Psoas muscle (tissue), 8 donors: ENCODE measurements around the gene CCP110. TPM values are rescaled to one million over a fixed set of nuclear protein-coding genes. Genes with fewer than 3 reads are reported as not detected.

Experiments
- ATAC-seq, 4 donors: fragments of 200-7000 bp; cut with Tn5 transposase; one replicate each; pipeline ENCODE4 v1.9.1; 2020; ENCODE audit warnings: moderate library complexity in 3 of 4, mild to moderate bottlenecking in 2 of 4
- DNase-seq, 2 donors: peaks; one replicate each; pipeline ENCODE4 v3.0.0-alpha.2; 2020
- H3K27ac ChIP-seq: fragments of 200-600 bp; one replicate; pipeline ENCODE4 v1.8.0; 2022
- H3K27me3 ChIP-seq, 3 donors: fragments of 200-600 bp in 1 of 3; one replicate each; pipeline versions ENCODE4 v1.6.1 to v1.8.0; 2013 to 2022; ENCODE audit warnings: low read length in 2 of 3, mild to moderate bottlenecking in 2 of 3, moderate library complexity in 1 of 3; ENCODE audit not compliant: insufficient read depth in 3 of 3
- H3K36me3 ChIP-seq, 2 donors: fragments of 200-600 bp in 1 of 2; one replicate each; pipeline versions ENCODE4 v1.6.1 to v1.8.0; 2013 to 2022; ENCODE audit warnings: low read depth in 1 of 2, mild to moderate bottlenecking in 1 of 2, moderate library complexity in 1 of 2; ENCODE audit not compliant: insufficient read depth in 1 of 2
- H3K4me1 ChIP-seq: fragments of 200-600 bp; one replicate; pipeline ENCODE4 v1.8.0; 2022
- H3K4me3 ChIP-seq: fragments of 200-600 bp; one replicate; pipeline ENCODE4 v1.8.0; 2022; ENCODE audit warnings: mild to moderate bottlenecking
- H3K9me3 ChIP-seq: fragments of 200-600 bp; one replicate; pipeline ENCODE4 v1.8.0; 2022
- CTCF ChIP-seq: fragments of 200-600 bp; IDR thresholded peaks from one replicate; pipeline ENCODE4 v1.8.0; 2022; ENCODE audit warnings: antibody characterized with exemption
- WGBS, 3 donors: extraction: QIAGEN DNeasy Blood & Tissue Kit; methylation state at CpG; one replicate each; pipeline versions ENCODE4 v1.1.6 to v1.1.7; 2013; 5-methylcytosine and 5-hydroxymethylcytosine counted together
- intact Hi-C, 2 donors: fragments of 100-400 bp; cut with DNase I; formaldehyde crosslinking; loops; one replicate each; pipeline versions ENCODE4 v1.11.0 to v1.14.2; 2022
- polyA plus RNA-seq, 3 donors: library from polyadenylated mRNA; stranded (reverse); fragments of 200-250 nt; gene quantifications; one replicate each; pipeline ENCODE4 v1.2.3, GENCODE V29; 2013
- total RNA-seq, 4 donors: library from RNA; stranded (reverse); fragmentation: NEBNext Ultra II Directional in 2 of 4; extraction: Animal tissue kit (Norgen Biotek cat#: 25700) in 2 of 4; gene quantifications; one replicate each; pipeline versions ENCODE4 v1.2.1 to v1.2.4, GENCODE V29; 2021 to 2023
- donor health status: healthy with polysubstance abuse.
- donor health status: DM: no; HTN: no; CAD: no; lungs with moderate emphysema.
- donor health status: Bipolar disorder and iron deficiency.
- donor health status: healthy.
- donor health status: DM: yes; HTN: yes; CAD: no.
- donor health status: DM: no; HTN: no; CAD: no.
- donor health status: DM: no; HTN: no; CAD: no.
- donor health status: DM: yes; HTN: yes; CAD: no.

CCP110 gene
- total and polyA plus RNA-seq, 7 donors = 4.4 to 16.1 (median 5.7) TPM

GRCh38 chr16:19589771-19590302 is 66.1 kb downstream of the CCP110 start:
- Histone ChIP-seq H3K36me3 (peaks cover 0 to 77% of the 10 kb centered on the region in 2 donors), H3K4me1 (no peaks in the 10 kb centered on the region), H3K27ac (no peak overlapping the region), H3K27me3 (no peaks in the 10 kb centered on the region), H3K9me3 (no peaks in the 10 kb centered on the region), H3K4me3 (no peak overlapping the region)
- no peak for ATAC-seq
- intact Hi-C loops = no loop called here
- TF ChIP-seq CTCF = no peak
- DNase-seq = no peak
- 50 to 67% (median 54%) methylated on average over 8 of the region's 8 CpGs for WGBS, 3 donors

- Histone ChIP-seq H3K27me3 (no peaks in the 10 kb centered on the region), H3K4me3 (no peak overlapping the region), H3K36me3 (peaks cover 0 to 69% of the 10 kb centered on the region in 2 donors), H3K9me3 (no peaks in the 10 kb centered on the region), H3K27ac (no peak overlapping the region), H3K4me1 (no peaks in the 10 kb centered on the region)
- no peak for TF ChIP-seq CTCF
- DNase-seq (peak in 1 of 2 donors; percentile 20), ATAC-seq (peak in 1 of 4 donors; percentile 70)
- intact Hi-C loops = loop anchor here in 1 of 2 donors (5.0 kb wide), 1 partner anchor 33 kb away; no protein-coding TSS in a partner anchor
- WGBS, 3 donors = 80 to 88% (median 82%) methylated on average over 19 of the region's 19 CpGs
These were observed 71.5 kb downstream of the CCP110 start for GRCh38 chr16:19595043-19595767.

- H3K27ac ChIP-seq = no peak overlapping the region
- peaks cover 0 to 61% of the 10 kb centered on the region in 2 donors for H3K36me3 ChIP-seq
- ATAC-seq = no peak
- intact Hi-C loops = loop anchor here in 1 of 2 donors (5.0 kb wide), 1 partner anchor 37 kb away; no protein-coding TSS in a partner anchor
- no peaks in the 10 kb centered on the region for H3K9me3 ChIP-seq
- H3K4me1 ChIP-seq = no peaks in the 10 kb centered on the region
- WGBS, 3 donors = 68 to 84% (median 74%) methylated on average over 6 of the region's 6 CpGs
- no peak for DNase-seq
- TF ChIP-seq CTCF = no peak
- H3K27me3 ChIP-seq = no peaks in the 10 kb centered on the region
- H3K4me3 ChIP-seq = no peak overlapping the region
These were observed 75.2 kb downstream of the CCP110 start for GRCh38 chr16:19598805-19599510.

GRCh38 chr16:19599968-19600716 is 76.4 kb downstream of the CCP110 start:
- 77 to 83% (median 80%) methylated on average over 5 of the region's 5 CpGs for WGBS, 3 donors
- Histone ChIP-seq H3K27me3 (no peaks in the 10 kb centered on the region), H3K27ac (no peak overlapping the region), H3K4me1 (peaks cover 7% of the 10 kb centered on the region), H3K36me3 (peaks cover 0 to 62% of the 10 kb centered on the region in 2 donors), H3K4me3 (no peak overlapping the region), H3K9me3 (no peaks in the 10 kb centered on the region)
- no peak for TF ChIP-seq CTCF
- ATAC-seq (no peak), DNase-seq (no peak)
- intact Hi-C loops = loop anchor here (1.0 to 5.0 kb wide), 3 partner anchors 38 to 287 kb away; no protein-coding TSS in a partner anchor
